NT2/D1 (cell line): ENCODE measurements around the gene NEK3.
"Not testable (repeated sequence)": the region's sequence is repeated elsewhere in the genome, so short reads cannot be mapped to it uniquely, and the experiment has no call there.

ENCODE experiments used
- YY1 ChIP-seq: IDR thresholded peaks from 2 replicates; pipeline ENCODE4 v1.6.1; 2011; ENCODE audit not compliant: insufficient read length, insufficient read depth
- ZNF274 ChIP-seq: IDR thresholded peaks from 2 replicates; pipeline ENCODE4 v1.6.1; 2011; ENCODE audit warnings: mild to moderate bottlenecking, low read depth, low read length

GRCh38 chr13:52181316-52181954 lies 22.0 kb upstream of the NEK3 start:
- not testable (repeated sequence) for TF ChIP-seq ZNF274, YY1
